ENCODE measurements around the gene PTGIS.

DNA sequence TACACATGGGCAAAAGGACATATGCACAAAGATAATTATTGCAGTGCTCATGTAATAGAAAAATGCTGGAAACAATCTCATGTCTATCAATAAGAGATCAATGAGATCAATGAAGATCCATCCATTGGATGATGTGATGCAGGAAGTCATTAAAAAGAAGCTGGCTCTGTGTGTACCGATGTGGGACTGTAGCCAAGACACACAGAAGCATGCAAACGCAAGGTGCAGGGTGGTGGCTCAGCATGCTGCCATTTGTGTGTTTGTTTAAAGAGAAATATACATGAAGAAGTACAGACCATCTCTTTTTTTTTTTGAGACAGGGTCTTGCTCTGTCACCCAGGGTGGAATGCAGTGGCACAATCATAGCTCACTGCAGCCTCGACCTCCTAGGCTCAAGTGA lies 52.4 kb downstream of the PTGIS start:
- TF ChIP-seq PKNOX1 (IDR thresholded peaks at IDR 0.05), result no peak
- no peak for TF ChIP-seq ZNF384 (IDR thresholded peaks at IDR 0.05)
- no peak for TF ChIP-seq ARNT (IDR thresholded peaks at IDR 0.05)
- no peak for TF ChIP-seq SUZ12 (IDR thresholded peaks at IDR 0.05)
- no peak for TF ChIP-seq SP1 (IDR thresholded peaks at IDR 0.05)
- TF ChIP-seq FOXK2 (IDR thresholded peaks at IDR 0.05), result no peak
- no peak for TF ChIP-seq ELF4 (IDR thresholded peaks at IDR 0.05)
- TF ChIP-seq HDGF (IDR thresholded peaks at IDR 0.05; ENCODE audit: borderline replicate concordance), result no peak

Data from HEK293T (cell line).